Measurements from ENCODE around the gene TBC1D24.
"Not testable (repeated sequence)": the region's sequence is repeated elsewhere in the genome, so short reads cannot be mapped to it uniquely, and the experiment has no call there.

DNA sequence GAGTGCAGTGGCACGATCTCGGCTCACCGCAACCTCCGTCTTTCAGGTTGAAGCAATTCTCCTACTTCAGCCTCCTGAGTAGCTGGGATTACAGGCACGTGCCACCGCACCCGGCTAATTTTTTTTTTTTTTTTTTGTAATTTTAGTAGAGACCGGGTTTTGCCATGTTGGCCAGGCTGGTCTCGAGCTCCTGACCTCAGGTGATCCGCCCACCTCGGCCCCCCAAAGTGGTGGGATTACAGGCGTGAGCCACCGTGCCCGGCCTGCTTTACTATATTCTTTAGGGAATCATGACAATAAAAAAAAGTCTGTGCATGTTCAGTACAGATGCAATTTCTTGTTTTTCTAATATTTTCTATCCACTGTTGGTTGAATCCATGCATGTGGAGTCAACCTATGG lies 68.8 kb downstream of the TBC1D24 start:
- TF ChIP-seq CTCF (IDR thresholded peaks at IDR 0.05); POLR2AphosphoS5 (IDR thresholded peaks at IDR 0.05); POLR2A (IDR thresholded peaks at IDR 0.05); EP300 (IDR thresholded peaks at IDR 0.05; ENCODE audit: low read depth): not testable (repeated sequence)
